H1 (cell line): Measurements from ENCODE around the gene NLRX1. TPM values are rescaled to one million over a fixed set of nuclear protein-coding genes. Genes with fewer than 3 reads are reported as not detected.
A peak's percentile ranks its signal among the peaks of the same experiment; 100 is the strongest.

Source experiments
- CTCF ChIA-PET: fragments of 300-600 bp; sonication (Branson Sonifier 250); formaldehyde crosslinking; loops from one replicate; lab custom pipeline; 2021; ENCODE audit not compliant: partially characterized antibody; lab: Charles Lee
- POLR2A ChIA-PET: fragments of 300-600 bp; sonication (Branson Sonifier 250); formaldehyde crosslinking; loops from one replicate; lab custom pipeline; 2021; ENCODE audit warnings: inconsistent platforms; ENCODE audit not compliant: partially characterized antibody; lab: Charles Lee
- DNase-seq, 2 experiments: peaks; one replicate each; pipeline versions ENCODE4 v3.0.0 to v3.0.0-alpha.2; 2010 to 2022; ENCODE audit warnings: low spot score in 2 of 2, low read depth in 1 of 2, mixed read lengths in 1 of 2
- FAIRE-seq: peaks from 2 replicates; lab custom pipeline; 2011; peaks lifted over from hg19 to GRCh38; lab: Jason Lieb, UNC
- H2AFZ ChIP-seq: 2 replicates; pipeline ENCODE4 v1.8.1; 2012; ENCODE audit warnings: low read length, inconsistent platforms
- H2AK5ac ChIP-seq: 2 replicates; pipeline ENCODE4 v1.6.1; 2013; ENCODE audit warnings: low read depth, low read length
- H2BK120ac ChIP-seq: replicated peaks from 2 replicates; pipeline ENCODE3; 2013; ENCODE audit warnings: low read depth, low read length, inconsistent platforms
- H2BK12ac ChIP-seq: 2 replicates; pipeline ENCODE4 v1.6.1; 2013; ENCODE audit warnings: low read depth, low read length
- H2BK15ac ChIP-seq: 2 replicates; pipeline ENCODE4 v1.6.1; 2013; ENCODE audit warnings: low read length
- H2BK20ac ChIP-seq: 2 replicates; pipeline ENCODE4 v1.6.1; 2013; ENCODE audit warnings: low read length
- H2BK5ac ChIP-seq: 2 replicates; pipeline ENCODE4 v1.6.1; 2013; ENCODE audit warnings: low read depth, low read length
- H3K14ac ChIP-seq: 2 replicates; pipeline ENCODE4 v1.6.1; 2013; ENCODE audit warnings: inconsistent platforms; ENCODE audit not compliant: insufficient read length
- H3K18ac ChIP-seq: 2 replicates; pipeline ENCODE4 v1.6.1; 2013; ENCODE audit warnings: low read length; ENCODE audit errors: extremely low read depth
- H3K23ac ChIP-seq: 2 replicates; pipeline ENCODE4 v1.6.1; 2013; ENCODE audit warnings: inconsistent platforms; ENCODE audit not compliant: insufficient read length
- H3K23me2 ChIP-seq: 2 replicates; pipeline ENCODE4 v1.6.1; 2013; ENCODE audit warnings: low read depth, low read length
- H3K27ac ChIP-seq: 2 replicates; pipeline ENCODE4 v1.6.1; 2011; ENCODE audit warnings: low read depth, low read length, inconsistent platforms
- H3K27me3 ChIP-seq, 4 experiments: replicated peaks in 1 of 4; 1 replicate in 1 of 4; 2 replicates in 3 of 4; pipeline versions ENCODE4 v1.6.1 to v1.8.1; 2011 to 2013; ENCODE audit warnings: low read length in 3 of 4, mild to moderate bottlenecking in 3 of 4, inconsistent platforms in 2 of 4, mixed read lengths in 2 of 4, moderate library complexity in 1 of 4; ENCODE audit not compliant: control insufficient read depth in 3 of 4, insufficient read depth in 3 of 4; ENCODE audit errors: extremely low read depth in 1 of 4
- H3K36me3 ChIP-seq, 4 experiments: 2 replicates each; pipeline versions ENCODE4 v1.6.1 to v1.8.1; 2011 to 2013; ENCODE audit warnings: mild to moderate bottlenecking in 4 of 4, low read length in 3 of 4, moderate library complexity in 2 of 4, control low read depth in 1 of 4, inconsistent platforms in 1 of 4; ENCODE audit not compliant: insufficient read depth in 4 of 4, control insufficient read depth in 2 of 4
- H3K4ac ChIP-seq: replicated peaks from 2 replicates; pipeline ENCODE3; 2013; ENCODE audit warnings: low read length, low read depth, mixed read lengths, inconsistent platforms; ENCODE audit not compliant: insufficient read length
- H3K4me1 ChIP-seq, 4 experiments: replicated peaks in 1 of 4; 1 replicate in 1 of 4; 2 replicates in 3 of 4; pipeline versions ENCODE4 v1.6.1 to v1.8.1; 2011 to 2013; ENCODE audit warnings: low read length in 3 of 4, inconsistent platforms in 2 of 4, mixed read lengths in 1 of 4; ENCODE audit not compliant: insufficient read depth in 4 of 4, control insufficient read depth in 3 of 4
- H3K4me2 ChIP-seq, 2 experiments: 2 replicates each; pipeline versions ENCODE4 v1.6.1 to v1.8.1; 2011 to 2013; ENCODE audit warnings: low read depth in 2 of 2, low read length in 2 of 2, control low read depth in 1 of 2, inconsistent platforms in 1 of 2, mild to moderate bottlenecking in 1 of 2; ENCODE audit not compliant: insufficient read depth in 1 of 2
- H3K4me3 ChIP-seq, 4 experiments: fragments of 200-600, 300-600 bp in 1 of 4; sonication (generic), shearing (Covaris generic), sonication (Bioruptor Twin) in 1 of 4; 2 replicates each; pipeline versions ENCODE4 v1.5.1 to v1.8.1; 2011 to 2016; ENCODE audit warnings: low read length in 4 of 4, low read depth in 3 of 4, control low read depth in 2 of 4, inconsistent platforms in 2 of 4, mild to moderate bottlenecking in 2 of 4, mixed read lengths in 1 of 4, moderate library complexity in 1 of 4; ENCODE audit not compliant: insufficient read depth in 2 of 4; ENCODE audit errors: extremely low read depth in 1 of 4
- H3K56ac ChIP-seq: replicated peaks from 2 replicates; pipeline ENCODE3; 2013; ENCODE audit warnings: low read depth, mild to moderate bottlenecking, mixed read lengths, low read length, inconsistent platforms; ENCODE audit not compliant: insufficient read length
- H3K79me1 ChIP-seq: 2 replicates; pipeline ENCODE4 v1.6.1; 2013; ENCODE audit warnings: low read depth, low read length, control low read depth
- H3K79me2 ChIP-seq, 2 experiments: 2 replicates each; pipeline versions ENCODE4 v1.6.1 to v1.8.1; 2012 to 2013; ENCODE audit warnings: low read length in 2 of 2, mild to moderate bottlenecking in 2 of 2, inconsistent platforms in 1 of 2; ENCODE audit not compliant: insufficient read depth in 2 of 2, control insufficient read depth in 1 of 2
- H3K9ac ChIP-seq, 4 experiments: replicated peaks in 1 of 4; 1 replicate in 1 of 4; 2 replicates in 3 of 4; pipeline versions ENCODE4 v1.6.1 to v1.8.1; 2011 to 2013; ENCODE audit warnings: low read depth in 3 of 4, low read length in 3 of 4, control low read depth in 2 of 4, mild to moderate bottlenecking in 2 of 4, moderate library complexity in 2 of 4, inconsistent platforms in 1 of 4; ENCODE audit errors: extremely low read depth in 1 of 4
- H3K9me3 ChIP-seq, 2 experiments: 2 replicates each; pipeline versions ENCODE4 v1.6.1 to v1.8.1; 2012 to 2013; ENCODE audit warnings: mild to moderate bottlenecking in 2 of 2, moderate library complexity in 2 of 2, control low read depth in 1 of 2, inconsistent platforms in 1 of 2, low read depth in 1 of 2, low read length in 1 of 2, mixed read lengths in 1 of 2; ENCODE audit not compliant: insufficient read depth in 2 of 2
- H4K20me1 ChIP-seq, 2 experiments: replicated peaks in 1 of 2; 2 replicates each; pipeline versions ENCODE3 to v1.8.1; 2011 to 2013; ENCODE audit warnings: inconsistent platforms in 2 of 2, low read length in 2 of 2, mild to moderate bottlenecking in 1 of 2; ENCODE audit not compliant: insufficient read depth in 2 of 2, control insufficient read depth in 1 of 2
- H4K5ac ChIP-seq: 2 replicates; pipeline ENCODE4 v1.6.1; 2013; ENCODE audit warnings: low read length, low read depth, mixed read lengths, inconsistent platforms; ENCODE audit not compliant: insufficient read length
- H4K8ac ChIP-seq: 2 replicates; pipeline ENCODE4 v1.8.0; 2013; ENCODE audit warnings: mild to moderate bottlenecking, moderate library complexity, low read length, inconsistent platforms; ENCODE audit not compliant: insufficient read depth; ENCODE audit errors: extremely low read depth
- H4K91ac ChIP-seq: replicated peaks from 2 replicates; pipeline ENCODE3; 2013; ENCODE audit warnings: low read length, mixed read lengths, inconsistent platforms; ENCODE audit not compliant: insufficient read length
- BRCA1 ChIP-seq: IDR thresholded peaks from 2 replicates; pipeline ENCODE4 v1.6.1; 2012; ENCODE audit warnings: low read depth, low read length, improper control_type of control experiment
- CHD2 ChIP-seq: IDR thresholded peaks from 2 replicates; pipeline ENCODE4 v1.6.1; 2012; ENCODE audit warnings: low read length, improper control_type of control experiment
- CTBP2 ChIP-seq: IDR thresholded peaks from 2 replicates; pipeline ENCODE4 v1.7.0; 2011; ENCODE audit warnings: borderline replicate concordance, mild to moderate bottlenecking, moderate library complexity, mixed read lengths, low read length; ENCODE audit not compliant: insufficient read depth, insufficient read length
- FOSL1 ChIP-seq: IDR thresholded peaks from 2 replicates; pipeline ENCODE4 v1.6.1; 2011; ENCODE audit warnings: mild to moderate bottlenecking, low read depth, low read length, moderate library complexity; ENCODE audit not compliant: insufficient read depth
- KDM4A ChIP-seq: IDR thresholded peaks from one replicate; pipeline ENCODE4 v1.7.1; 2012; ENCODE audit warnings: low read depth, mild to moderate bottlenecking, moderate library complexity, low read length, inconsistent platforms; ENCODE audit not compliant: severe bottlenecking
- NANOG ChIP-seq: IDR thresholded peaks from 2 replicates; pipeline ENCODE4 v1.6.1; 2011; ENCODE audit warnings: low read length, low read depth, mild to moderate bottlenecking, inconsistent platforms; ENCODE audit not compliant: insufficient read depth, poor library complexity, severe bottlenecking
- SIRT6 ChIP-seq: IDR thresholded peaks from one replicate; pipeline ENCODE4 v1.7.1; 2012; ENCODE audit warnings: low read length, inconsistent platforms
- SP2 ChIP-seq: IDR thresholded peaks from 2 replicates; pipeline ENCODE4 v1.6.1; 2012; ENCODE audit warnings: mild to moderate bottlenecking, low read length, inconsistent platforms
- USF2 ChIP-seq: IDR thresholded peaks from 2 replicates; pipeline ENCODE4 v1.6.1; 2011; ENCODE audit warnings: low read length, improper control_type of control experiment
- WGBS, 2 experiments: shearing (Covaris generic) in 1 of 2; methylation state at CpG; one replicate each; pipeline versions ENCODE4 v1.1.6 to v1.1.7; 2013 to 2015; ENCODE audit warnings: low lambda C conversion rate in 2 of 2, mixed read lengths in 2 of 2, inconsistent platforms in 1 of 2, low coverage in 1 of 2, missing lambda C conversion rate in 1 of 2; ENCODE audit not compliant: insufficient replicate concordance in 2 of 2, insufficient coverage in 1 of 2, insufficient read length in 1 of 2; ENCODE audit errors: extremely low coverage in 1 of 2, missing lambda C conversion rate in 1 of 2; 5-methylcytosine and 5-hydroxymethylcytosine counted together
- polyA plus RNA-seq, 7 experiments: library from polyadenylated mRNA; depleted of rRNA in 3 of 7; stranded (reverse) in 5 of 7; unstranded in 2 of 7; fragments of >200 nt in 5 of 7; fragments of 200-250 nt in 2 of 7; gene quantifications; 1 replicate in 5 of 7; 2 replicates in 1 of 7; 4 replicates in 1 of 7; pipeline versions ENCODE4 v1.2.1 to v1.2.3, GENCODE V29; 2011 to 2013; ENCODE audit warnings: missing spikeins in 2 of 7, mixed read lengths in 2 of 7
- total RNA-seq: library from RNA; stranded (reverse); fragmentation: NEBNext Ultra II Directional; extraction: Animal tissue kit (Norgen Biotek cat#: 25700); gene quantifications from 2 replicates; pipeline ENCODE4 v1.2.1, GENCODE V29; 2021

The NLRX1 gene
- total and polyA plus RNA-seq, 2 of the 8 experiments (the other 6 are each of a cell fraction or from before 2014, with no cell fraction given): 13.2 to 18.6 TPM

GRCh38 chr11:119205574-119206510 is 37.3 kb downstream of the NLRX1 start, which contains the start of gene CBL:
TSS of gene CBL (plus strand) at chr11:119206339. CDS start at chr11:119206418, 79 bp downstream.
- FAIRE-seq: no peak
- no peak for TF ChIP-seq SIRT6
- TF ChIP-seq NANOG: no peak
- TF ChIP-seq CTBP2: no peak
- TF ChIP-seq FOSL1: no peak
- no peak for TF ChIP-seq SP2
- no peak for TF ChIP-seq BRCA1
- TF ChIP-seq KDM4A: peak; percentile 76
- TF ChIP-seq CHD2: no peak; the same call in 1 of the 2 replicates
- TF ChIP-seq USF2: no peak

More at GRCh38 chr11:119205574-119206510, 37.3 kb downstream of the NLRX1 start, which contains the start of gene CBL:
- Histone ChIP-seq H3K4me3 (peak within 1 kb of the TSS; percentile 92 to 100 (median 94)), H2BK12ac (0 out of 2 replicates have a peak within 1 kb of the TSS, but pooled peaks have one; percentile 39), H3K14ac (peak within 1 kb of the TSS; percentile 99), H2BK5ac (peak within 1 kb of the TSS; percentile 95), H3K9me3 (no peaks in the 10 kb centered on the region), H4K8ac (peak within 1 kb of the TSS; percentile 90; the same call in 1 of the 2 replicates), H3K36me3 (no peaks in the 10 kb centered on the region), H3K18ac (peak within 1 kb of the TSS; percentile 97), H3K4me2 (peak within 1 kb of the TSS; percentile 75 to 96), H4K91ac (peak within 1 kb of the TSS; percentile 94), H2AK5ac (peak within 1 kb of the TSS; percentile 39; the same call in 1 of the 2 replicates), H3K4ac (peak within 1 kb of the TSS; percentile 72), H2BK120ac (no peak within 1 kb of the TSS), H3K4me1 (peaks cover 4 to 10% (median 6%) of the 10 kb centered on the region in 4 experiments; a peak in 6 of 7 replicates), H2AFZ (peak within 1 kb of the TSS; percentile 86), H3K27me3 (no peaks in the 10 kb centered on the region), H3K23ac (no peak within 1 kb of the TSS), H3K23me2 (peaks cover 9% of the 10 kb centered on the region), H4K20me1 (peaks cover 5 to 9% of the 10 kb centered on the region in 2 experiments), H3K79me1 (0 out of 2 replicates have a peak, but pooled peaks cover 3% of the 10 kb centered on the region), H2BK20ac (no peak within 1 kb of the TSS), H3K9ac (peak within 1 kb of the TSS; percentile 70 to 85 (median 80)), H3K56ac (peak within 1 kb of the TSS; percentile 73), H3K79me2 (peaks cover 20 to 41% of the 10 kb centered on the region in 2 experiments), H2BK15ac (0 out of 2 replicates have a peak within 1 kb of the TSS, but pooled peaks have one; percentile 8), H3K27ac (peak within 1 kb of the TSS; percentile 89; the same call in 1 of the 2 replicates), H4K5ac (peak within 1 kb of the TSS; percentile 90)
- POLR2A ChIA-PET: interaction anchor here (0.6 to 2.5 kb wide), 15 partner anchors 10 to 117 kb away, joined by 3 to 13 read pairs (median 4); partner anchors contain the start of gene HINFP
- WGBS, 2 experiments: 20% methylated on average over 8 of the region's 88 CpGs; no CpG with 5 or more reads in 1 of the 2 experiments
- peak; percentile 75 to 99 for DNase-seq
- CTCF ChIA-PET: interaction anchor here (0.7 to 20.1 kb wide), 19 partner anchors 10 to 132 kb away, joined by 3 to 367 read pairs (median 3); partner anchors contain the start of gene ABCG4
